Measurements from ENCODE around the gene SOX6. TPM values are rescaled to one million over a fixed set of nuclear protein-coding genes. Genes with fewer than 3 reads are reported as not detected.
A peak's percentile ranks its signal among the peaks of the same experiment; 100 is the strongest.

Gene SOX6
- total RNA-seq, 6 donors from 2014 or later: 2.9 to 21.0 (median 4.9) TPM

- no peaks in the 10 kb centered on the region for H3K27me3 ChIP-seq
- WGBS, 2 donors: 80 to 100% methylated on average over 1 to 6 of the region's 6 CpGs
These were observed 435.3 kb downstream of the SOX6 start for GRCh38 chr11:15920856-15921629.

GRCh38 chr11:15918674-15919073, 437.7 kb downstream of the SOX6 start:
- H3K4me3 ChIP-seq: no peak overlapping the region
- H3K4me1 ChIP-seq: no peaks in the 10 kb centered on the region
- no peak overlapping the region for H3K27ac ChIP-seq
- H3K9me3 ChIP-seq: no peaks in the 10 kb centered on the region
- whole genome bisulfite sequencing, 2 donors: 56 to 76% methylated on average over 1 of the region's 1 CpG
- no peaks in the 10 kb centered on the region for H3K27me3 ChIP-seq
- ATAC-seq (ENCODE audit: low FRiP score in 2 of 2): no peak
- no peak for DNase-seq
- H3K36me3 ChIP-seq: no peaks in the 10 kb centered on the region
- TF ChIP-seq POLR2A (IDR thresholded peaks at IDR 0.05) (no peak), POLR2AphosphoS5 (IDR thresholded peaks at IDR 0.05) (no peak), CTCF (IDR thresholded peaks at IDR 0.05) (no peak), EP300 (IDR thresholded peaks at IDR 0.05) (no peak)

More at GRCh38 chr11:15920856-15921629, 435.3 kb downstream of the SOX6 start:
- TF ChIP-seq POLR2AphosphoS5 (IDR thresholded peaks at IDR 0.05) (no peak), POLR2A (IDR thresholded peaks at IDR 0.05) (no peak), EP300 (IDR thresholded peaks at IDR 0.05) (no peak), CTCF (IDR thresholded peaks at IDR 0.05) (no peak)
- Histone ChIP-seq H3K36me3 (no peaks in the 10 kb centered on the region), H3K9me3 (no peaks in the 10 kb centered on the region), H3K4me3 (no peak overlapping the region), H3K27ac (no peak overlapping the region), H3K4me1 (no peaks in the 10 kb centered on the region)
- no peak for ATAC-seq (ENCODE audit: low FRiP score in 2 of 2)
- peak in 1 of 2 donors; percentile 41 for DNase-seq

GRCh38 chr11:15918212-15918611, 438.1 kb downstream of the SOX6 start:
- H3K4me3 ChIP-seq: no peak overlapping the region
- no peaks in the 10 kb centered on the region for H3K9me3 ChIP-seq
- DNase-seq: no peak
- no peak for TF ChIP-seq CTCF (IDR thresholded peaks at IDR 0.05)
- TF ChIP-seq POLR2AphosphoS5 (IDR thresholded peaks at IDR 0.05): no peak
- no peak for TF ChIP-seq EP300 (IDR thresholded peaks at IDR 0.05)
- TF ChIP-seq POLR2A (IDR thresholded peaks at IDR 0.05): no peak
- no peaks in the 10 kb centered on the region for H3K36me3 ChIP-seq
- H3K27me3 ChIP-seq: no peaks in the 10 kb centered on the region
- no peak for ATAC-seq (ENCODE audit: low FRiP score in 2 of 2)
- 87 to 90% methylated on average over 2 of the region's 2 CpGs for WGBS, 2 donors
- no peak overlapping the region for H3K27ac ChIP-seq
- H3K4me1 ChIP-seq: no peaks in the 10 kb centered on the region
